Esophagus muscularis mucosa (tissue), 3 donors: ENCODE results near the gene AQR.

ENCODE experiments used
- CTCF ChIP-seq, 3 experiments: fragments of 200-600 bp in 2 of 3; fragments of 450-650 bp in 1 of 3; sonication (generic) in 2 of 3; IDR thresholded peaks; one replicate each; pipeline ENCODE4 v1.5.1; 2017 to 2019; ENCODE audit warnings: antibody characterized with exemption in 3 of 3, mild to moderate bottlenecking in 2 of 3, moderate library complexity in 1 of 3
- POLR2AphosphoS5 ChIP-seq, 2 donors: sonication (generic); formaldehyde crosslinking; IDR thresholded peaks; one replicate each; pipeline ENCODE4 v1.6.1; 2017; ENCODE audit warnings: antibody characterized with exemption in 2 of 2

GRCh38 chr15:34953851-34954250 is 15.7 kb downstream of the AQR start:
- TF ChIP-seq CTCF (IDR thresholded peaks at IDR 0.05) (no peak), POLR2AphosphoS5 (IDR thresholded peaks at IDR 0.05) (no peak)
